ENCODE measurements around the gene SDK2. TPM values are rescaled to one million over a fixed set of nuclear protein-coding genes. Genes with fewer than 3 reads are reported as not detected.

Gene SDK2
- total RNA-seq, 1 experiment from 2014 or later: not detected

DNA sequence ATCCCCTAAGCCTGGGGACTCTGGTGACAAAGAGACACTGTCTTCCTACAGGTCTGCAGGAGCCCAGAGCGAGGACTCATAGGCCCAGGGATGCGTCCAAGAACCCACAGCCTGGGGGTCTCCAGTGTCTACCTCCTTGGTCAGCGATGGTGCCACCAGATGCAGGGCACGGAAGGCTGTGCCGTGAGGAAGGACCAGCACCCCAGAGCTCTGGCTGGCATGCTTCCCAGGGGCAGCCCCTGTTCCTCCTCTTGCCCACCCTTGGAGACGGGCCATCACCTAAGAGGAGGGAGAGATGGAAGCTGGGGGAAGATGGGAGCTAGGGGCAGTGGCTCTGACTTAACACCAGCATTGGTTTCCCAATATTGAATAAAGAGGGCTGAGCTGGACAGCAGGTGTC, 125.2 kb downstream of the SDK2 start:
- Histone ChIP-seq H2AFZ (ENCODE audit: low read length) (no peak overlapping the region), H3K4me2 (ENCODE audit: low read depth, low read length, poor library complexity, severe bottlenecking) (no peak overlapping the region), H4K20me1 (ENCODE audit: insufficient read depth, low read depth, low read length) (no peaks in the 10 kb centered on the region), H3K4me3 (ENCODE audit: low read length) (no peak overlapping the region), H3K9ac (ENCODE audit: low read length) (no peak overlapping the region), H3K9me2 (replicated peaks; ENCODE audit: insufficient read depth, low read length) (no peaks in the 10 kb centered on the region), H3K9me3 (ENCODE audit: low read length) (no peaks in the 10 kb centered on the region), H3K27me3 (ENCODE audit: low read length) (no peaks in the 10 kb centered on the region), H3K27ac (ENCODE audit: low read length) (no peak overlapping the region), H3K4me1 (ENCODE audit: low read length) (no peaks in the 10 kb centered on the region), H3K79me2 (ENCODE audit: low read length) (no peaks in the 10 kb centered on the region), H3K36me3 (ENCODE audit: insufficient read depth, low read length) (no peaks in the 10 kb centered on the region)
- DNase-seq: no peak

DNA sequence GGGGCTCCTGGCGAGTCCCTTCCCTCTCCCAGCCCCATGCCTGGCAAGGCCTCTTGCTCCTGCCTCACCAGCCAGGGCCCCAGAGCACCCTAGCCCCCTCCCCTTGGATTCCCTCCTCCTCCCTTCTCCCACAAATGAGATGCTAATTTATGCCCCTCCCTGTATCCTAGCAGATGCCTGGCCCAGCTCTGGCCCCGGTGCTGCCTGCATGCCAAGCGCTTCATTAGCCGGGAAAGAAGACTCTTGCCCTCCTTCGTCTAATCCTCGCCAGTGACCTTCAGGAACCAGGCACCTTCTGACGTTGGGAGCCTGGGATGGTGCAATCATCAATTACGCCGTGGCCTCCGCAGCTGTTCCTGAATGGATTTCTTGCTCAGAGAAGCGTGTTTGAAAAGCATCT, 127.8 kb downstream of the SDK2 start:
- no peak overlapping the region for H3K4me3 ChIP-seq (ENCODE audit: low read length)
- no peaks in the 10 kb centered on the region for H3K79me2 ChIP-seq (ENCODE audit: low read length)
- no peak for DNase-seq
- no peaks in the 10 kb centered on the region for H3K9me2 ChIP-seq (replicated peaks; ENCODE audit: insufficient read depth, low read length)
- no peak overlapping the region for H3K9ac ChIP-seq (ENCODE audit: low read length)
- no peak overlapping the region for H2AFZ ChIP-seq (ENCODE audit: low read length)
- H3K4me1 ChIP-seq (ENCODE audit: low read length): no peaks in the 10 kb centered on the region
- H3K36me3 ChIP-seq (ENCODE audit: insufficient read depth, low read length): no peaks in the 10 kb centered on the region
- H3K27ac ChIP-seq (ENCODE audit: low read length): no peak overlapping the region
- H4K20me1 ChIP-seq (ENCODE audit: insufficient read depth, low read depth, low read length): no peaks in the 10 kb centered on the region
- no peak overlapping the region for H3K4me2 ChIP-seq (ENCODE audit: low read depth, low read length, poor library complexity, severe bottlenecking)
- H3K27me3 ChIP-seq (ENCODE audit: low read length): no peaks in the 10 kb centered on the region
- no peaks in the 10 kb centered on the region for H3K9me3 ChIP-seq (ENCODE audit: low read length)

DNA sequence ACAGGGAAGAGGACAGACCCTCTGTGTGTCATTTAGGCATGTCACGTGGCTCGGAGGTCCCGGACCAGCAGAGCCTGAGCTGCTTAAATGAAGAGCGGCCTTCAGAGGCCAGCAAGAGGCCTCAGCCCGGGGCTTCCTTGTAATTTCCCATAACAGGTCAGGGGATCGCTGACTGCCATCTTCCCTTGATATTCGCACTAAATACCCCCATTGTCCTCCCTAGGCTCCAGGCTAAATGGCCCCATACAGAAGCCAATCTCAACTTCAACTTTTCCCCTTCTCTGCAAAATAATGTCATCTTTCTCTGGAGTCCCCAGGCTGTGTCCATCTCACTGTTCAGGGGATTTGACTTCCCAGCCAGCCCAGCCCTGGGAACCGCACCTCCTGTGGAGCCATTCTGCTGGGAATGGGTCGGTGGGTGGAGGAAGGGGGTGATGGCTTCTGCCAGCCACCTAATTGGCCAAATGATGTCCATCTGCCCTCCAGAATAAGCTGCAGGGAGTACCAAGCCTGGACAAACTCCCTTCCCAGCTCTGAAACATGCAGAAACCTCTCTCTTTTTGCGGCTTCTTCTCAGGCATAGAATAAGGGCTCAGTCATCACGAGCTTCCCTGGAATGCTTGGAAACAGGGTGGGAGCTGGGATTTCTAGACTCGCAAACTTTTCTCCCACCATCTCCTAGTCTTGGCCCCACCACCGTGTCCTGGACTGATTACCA, 129.9 kb downstream of the SDK2 start:
- no peak overlapping the region for H3K27ac ChIP-seq (ENCODE audit: low read length)
- H4K20me1 ChIP-seq (ENCODE audit: insufficient read depth, low read depth, low read length): no peaks in the 10 kb centered on the region

DNA sequence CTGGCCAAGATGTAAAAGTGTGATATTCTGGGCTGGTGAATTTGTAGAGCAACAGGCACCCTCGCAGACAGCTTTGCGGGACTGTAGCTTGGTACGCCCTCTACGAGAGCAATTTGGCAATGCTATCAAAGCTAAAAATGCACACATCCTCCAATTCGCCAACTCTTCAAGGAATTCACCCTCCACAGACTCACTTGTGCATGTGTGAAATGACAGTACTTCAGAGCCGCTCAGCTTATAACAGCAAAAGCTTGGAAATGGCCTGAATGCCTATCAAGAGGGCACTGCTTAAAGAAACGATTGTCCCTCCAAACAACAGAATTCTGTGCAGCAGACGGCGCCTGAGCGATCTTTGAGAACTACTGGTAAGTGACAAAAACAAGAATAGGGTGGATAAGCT, 130.8 kb downstream of the SDK2 start:
- Histone ChIP-seq H3K9me3 (ENCODE audit: low read length) (no peaks in the 10 kb centered on the region), H3K27ac (ENCODE audit: low read length) (no peak overlapping the region), H3K9ac (ENCODE audit: low read length) (no peak overlapping the region), H3K9me2 (replicated peaks; ENCODE audit: insufficient read depth, low read length) (no peaks in the 10 kb centered on the region), H3K4me3 (ENCODE audit: low read length) (no peak overlapping the region), H3K27me3 (ENCODE audit: low read length) (no peaks in the 10 kb centered on the region), H3K4me1 (ENCODE audit: low read length) (no peaks in the 10 kb centered on the region), H3K4me2 (ENCODE audit: low read depth, low read length, poor library complexity, severe bottlenecking) (no peak overlapping the region), H2AFZ (ENCODE audit: low read length) (no peak overlapping the region), H3K79me2 (ENCODE audit: low read length) (no peaks in the 10 kb centered on the region), H4K20me1 (ENCODE audit: insufficient read depth, low read depth, low read length) (no peaks in the 10 kb centered on the region), H3K36me3 (ENCODE audit: insufficient read depth, low read length) (no peaks in the 10 kb centered on the region)
- DNase-seq: no peak

More for the DNA sequence above, 129.9 kb downstream of the SDK2 start:
- H3K4me3 ChIP-seq (ENCODE audit: low read length): no peak overlapping the region
- H3K27me3 ChIP-seq (ENCODE audit: low read length): no peaks in the 10 kb centered on the region
- H3K4me1 ChIP-seq (ENCODE audit: low read length): no peaks in the 10 kb centered on the region
- no peaks in the 10 kb centered on the region for H3K79me2 ChIP-seq (ENCODE audit: low read length)
- H2AFZ ChIP-seq (ENCODE audit: low read length): no peak overlapping the region
- no peaks in the 10 kb centered on the region for H3K36me3 ChIP-seq (ENCODE audit: insufficient read depth, low read length)
- H3K9me3 ChIP-seq (ENCODE audit: low read length): no peaks in the 10 kb centered on the region
- no peaks in the 10 kb centered on the region for H3K9me2 ChIP-seq (replicated peaks; ENCODE audit: insufficient read depth, low read length)
- no peak overlapping the region for H3K9ac ChIP-seq (ENCODE audit: low read length)
- no peak overlapping the region for H3K4me2 ChIP-seq (ENCODE audit: low read depth, low read length, poor library complexity, severe bottlenecking)
- DNase-seq: no peak

DNA sequence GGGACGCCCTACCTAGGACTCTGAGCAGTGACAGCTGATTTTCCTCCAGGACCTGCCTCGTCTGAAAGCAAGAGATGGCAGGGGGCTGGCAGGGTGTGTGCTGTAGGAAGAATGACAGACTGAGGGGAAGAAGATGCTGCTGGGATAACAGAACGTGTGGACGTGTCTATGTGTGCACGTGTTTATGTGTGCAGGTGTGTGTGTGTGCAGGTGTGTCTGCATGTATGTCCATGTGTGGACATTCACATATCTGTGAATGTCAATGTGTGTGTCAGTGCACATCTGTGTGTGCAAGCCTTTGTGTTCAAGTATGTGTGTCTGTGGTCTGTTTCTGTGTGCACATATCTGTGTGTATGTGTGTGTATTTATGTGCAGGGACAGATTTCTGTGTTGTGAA, 132.5 kb downstream of the SDK2 start:
- Histone ChIP-seq H3K9ac (ENCODE audit: low read length) (no peak overlapping the region), H3K27ac (ENCODE audit: low read length) (no peak overlapping the region), H2AFZ (ENCODE audit: low read length) (no peak overlapping the region), H3K4me2 (ENCODE audit: low read depth, low read length, poor library complexity, severe bottlenecking) (no peak overlapping the region), H3K9me3 (ENCODE audit: low read length) (no peaks in the 10 kb centered on the region), H3K27me3 (ENCODE audit: low read length) (no peaks in the 10 kb centered on the region), H3K4me1 (ENCODE audit: low read length) (no peaks in the 10 kb centered on the region), H3K4me3 (ENCODE audit: low read length) (no peak overlapping the region), H3K36me3 (ENCODE audit: insufficient read depth, low read length) (no peaks in the 10 kb centered on the region), H4K20me1 (ENCODE audit: insufficient read depth, low read depth, low read length) (no peaks in the 10 kb centered on the region), H3K9me2 (replicated peaks; ENCODE audit: insufficient read depth, low read length) (no peaks in the 10 kb centered on the region), H3K79me2 (ENCODE audit: low read length) (no peaks in the 10 kb centered on the region)
- DNase-seq: no peak

DNA sequence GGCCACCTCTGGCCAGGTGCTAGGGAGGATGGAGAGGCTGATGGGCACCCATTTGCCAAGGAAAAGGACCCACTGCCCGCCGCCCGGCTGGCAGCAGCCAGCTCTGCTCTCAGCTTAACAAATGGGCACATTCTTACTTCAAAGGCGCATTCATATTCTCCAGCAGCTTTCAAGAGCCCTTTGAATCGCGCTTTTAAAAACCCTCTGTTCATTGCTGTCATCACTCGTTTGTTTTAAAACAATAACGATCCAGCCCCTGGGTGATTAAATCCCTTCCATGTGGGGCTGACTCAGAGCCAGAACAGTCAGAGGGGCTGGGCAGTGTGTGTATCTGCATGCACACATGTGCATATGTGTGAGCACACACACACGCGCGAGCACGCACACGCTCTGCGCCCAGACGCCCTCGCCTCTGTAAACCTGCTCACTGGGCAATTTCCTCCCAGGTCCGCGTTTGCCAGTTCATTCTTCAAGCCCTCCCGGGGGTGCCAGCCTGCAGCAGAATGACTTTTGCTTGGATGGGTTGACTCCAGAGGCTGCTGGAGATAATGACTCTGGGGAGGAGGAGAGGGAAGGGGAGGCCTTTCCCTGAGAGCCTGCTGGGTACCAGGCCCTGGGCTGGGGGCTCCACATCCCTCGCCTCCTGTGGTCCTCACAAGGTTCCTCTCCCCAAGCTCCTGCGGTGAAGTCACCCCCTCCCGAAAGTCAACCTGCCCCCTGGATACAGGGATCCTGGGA, 133.1 kb downstream of the SDK2 start:
- no peaks in the 10 kb centered on the region for H3K4me1 ChIP-seq (ENCODE audit: low read length)
- no peaks in the 10 kb centered on the region for H4K20me1 ChIP-seq (ENCODE audit: insufficient read depth, low read depth, low read length)
- H3K9me2 ChIP-seq (replicated peaks; ENCODE audit: insufficient read depth, low read length): no peaks in the 10 kb centered on the region
- H3K36me3 ChIP-seq (ENCODE audit: insufficient read depth, low read length): no peaks in the 10 kb centered on the region
- no peak overlapping the region for H3K9ac ChIP-seq (ENCODE audit: low read length)
- H3K27me3 ChIP-seq (ENCODE audit: low read length): no peaks in the 10 kb centered on the region
- H3K27ac ChIP-seq (ENCODE audit: low read length): no peak overlapping the region
- no peak overlapping the region for H2AFZ ChIP-seq (ENCODE audit: low read length)
- no peaks in the 10 kb centered on the region for H3K9me3 ChIP-seq (ENCODE audit: low read length)
- DNase-seq: no peak
- no peak overlapping the region for H3K4me3 ChIP-seq (ENCODE audit: low read length)
- no peaks in the 10 kb centered on the region for H3K79me2 ChIP-seq (ENCODE audit: low read length)
- no peak overlapping the region for H3K4me2 ChIP-seq (ENCODE audit: low read depth, low read length, poor library complexity, severe bottlenecking)

DNA sequence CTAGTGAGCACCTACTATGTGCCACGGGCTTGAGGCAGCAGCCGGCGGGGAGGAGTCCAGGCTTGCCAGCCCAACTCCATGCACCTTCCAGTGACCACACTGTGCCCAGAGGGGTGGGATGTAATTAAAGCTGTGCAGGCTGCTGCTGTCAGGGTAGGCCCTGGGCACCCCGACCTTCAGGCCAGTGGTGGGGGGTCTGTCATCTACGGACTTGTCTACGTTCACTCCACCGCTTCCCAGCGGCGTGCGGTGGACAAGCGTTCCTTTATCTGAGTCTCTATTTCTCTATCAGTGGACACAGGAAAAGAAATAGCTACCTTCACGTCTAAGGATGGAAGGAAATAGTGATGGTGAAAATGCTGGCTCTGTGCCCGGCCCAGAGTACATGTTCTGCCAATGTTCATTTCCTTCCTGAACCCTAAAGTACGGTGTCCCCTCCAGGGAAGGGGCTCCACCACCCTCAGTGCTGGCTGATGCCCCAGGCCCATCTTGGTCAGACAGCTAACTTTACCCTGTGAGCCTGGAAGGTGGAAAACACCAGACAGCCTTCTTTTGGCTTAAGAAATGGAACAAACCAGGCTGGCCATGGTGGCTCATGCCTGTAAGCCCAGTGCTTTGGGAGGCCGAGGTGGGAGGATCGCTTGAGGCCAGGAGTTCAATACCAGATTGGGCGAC, 135.2 kb downstream of the SDK2 start:
- H3K27me3 ChIP-seq (ENCODE audit: low read length): no peaks in the 10 kb centered on the region
- H3K9me2 ChIP-seq (replicated peaks; ENCODE audit: insufficient read depth, low read length): no peaks in the 10 kb centered on the region
- no peaks in the 10 kb centered on the region for H3K79me2 ChIP-seq (ENCODE audit: low read length)
- no peak overlapping the region for H3K4me3 ChIP-seq (ENCODE audit: low read length)
- no peak overlapping the region for H3K27ac ChIP-seq (ENCODE audit: low read length)
- H2AFZ ChIP-seq (ENCODE audit: low read length): no peak overlapping the region
- no peak overlapping the region for H3K9ac ChIP-seq (ENCODE audit: low read length)
- no peak overlapping the region for H3K4me2 ChIP-seq (ENCODE audit: low read depth, low read length, poor library complexity, severe bottlenecking)
- H3K9me3 ChIP-seq (ENCODE audit: low read length): no peaks in the 10 kb centered on the region
- no peaks in the 10 kb centered on the region for H3K36me3 ChIP-seq (ENCODE audit: insufficient read depth, low read length)
- no peak for DNase-seq
- no peaks in the 10 kb centered on the region for H4K20me1 ChIP-seq (ENCODE audit: insufficient read depth, low read depth, low read length)
- no peaks in the 10 kb centered on the region for H3K4me1 ChIP-seq (ENCODE audit: low read length)

All from Karpas-422 (cell line).